CD4-positive, alpha-beta T cell treated with Interleukin-17A for 4 hours (primary cell): ENCODE measurements around the gene PPP1R3C.

Source experiments
- DNase-seq: peaks from one replicate; pipeline ENCODE4 v3.0.0-alpha.2; 2020; ENCODE audit warnings: mixed read lengths

PPP1R3C gene

DNA sequence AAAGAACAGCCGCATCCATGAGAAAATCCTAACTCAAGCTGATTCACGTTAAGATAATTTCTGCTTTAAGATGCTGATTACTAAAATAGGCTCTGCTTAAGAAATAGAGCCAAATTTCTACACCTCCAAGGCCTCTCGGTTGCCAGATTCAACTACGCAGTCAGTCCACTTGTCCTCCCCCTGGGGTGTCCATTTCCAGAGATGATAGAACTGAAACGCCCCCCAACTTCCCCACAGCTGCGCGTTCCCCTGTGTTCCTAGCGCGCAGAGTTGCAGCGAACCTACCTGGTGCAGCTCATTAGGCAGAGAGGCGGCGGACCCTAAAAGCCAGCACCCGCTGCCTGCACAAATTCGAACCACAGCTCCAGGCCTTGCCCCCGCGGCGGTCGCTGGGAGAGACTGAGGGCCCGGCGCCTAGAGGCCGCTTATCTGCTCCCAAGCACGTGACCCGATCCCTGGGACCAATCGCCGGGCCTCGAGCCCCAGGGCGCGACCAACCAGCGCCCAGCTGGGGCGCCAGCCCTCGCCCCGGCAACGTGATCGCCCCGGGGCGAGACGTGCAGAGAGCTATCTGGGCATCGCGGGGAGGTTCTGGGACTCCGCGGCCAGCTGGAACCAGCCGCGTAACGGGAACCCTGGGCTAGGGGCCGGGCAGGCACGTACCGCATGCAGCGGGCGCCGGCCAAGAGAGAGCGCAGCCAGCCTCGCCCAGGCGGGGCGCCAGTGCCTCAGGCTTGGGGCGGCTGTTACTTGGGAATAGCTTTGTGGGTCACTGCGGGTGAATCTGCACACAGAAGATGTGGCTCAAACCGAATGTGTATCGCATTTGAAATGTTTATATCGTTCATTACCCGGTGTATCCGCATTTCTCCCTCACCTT, at the start of gene PPP1R3C:
PPP1R3C (minus strand) TSS at position 401 of the 880 bp plus-strand sequence; CDS start at position 299, 102 bp downstream.
- peak; percentile 27 for DNase-seq

DNA sequence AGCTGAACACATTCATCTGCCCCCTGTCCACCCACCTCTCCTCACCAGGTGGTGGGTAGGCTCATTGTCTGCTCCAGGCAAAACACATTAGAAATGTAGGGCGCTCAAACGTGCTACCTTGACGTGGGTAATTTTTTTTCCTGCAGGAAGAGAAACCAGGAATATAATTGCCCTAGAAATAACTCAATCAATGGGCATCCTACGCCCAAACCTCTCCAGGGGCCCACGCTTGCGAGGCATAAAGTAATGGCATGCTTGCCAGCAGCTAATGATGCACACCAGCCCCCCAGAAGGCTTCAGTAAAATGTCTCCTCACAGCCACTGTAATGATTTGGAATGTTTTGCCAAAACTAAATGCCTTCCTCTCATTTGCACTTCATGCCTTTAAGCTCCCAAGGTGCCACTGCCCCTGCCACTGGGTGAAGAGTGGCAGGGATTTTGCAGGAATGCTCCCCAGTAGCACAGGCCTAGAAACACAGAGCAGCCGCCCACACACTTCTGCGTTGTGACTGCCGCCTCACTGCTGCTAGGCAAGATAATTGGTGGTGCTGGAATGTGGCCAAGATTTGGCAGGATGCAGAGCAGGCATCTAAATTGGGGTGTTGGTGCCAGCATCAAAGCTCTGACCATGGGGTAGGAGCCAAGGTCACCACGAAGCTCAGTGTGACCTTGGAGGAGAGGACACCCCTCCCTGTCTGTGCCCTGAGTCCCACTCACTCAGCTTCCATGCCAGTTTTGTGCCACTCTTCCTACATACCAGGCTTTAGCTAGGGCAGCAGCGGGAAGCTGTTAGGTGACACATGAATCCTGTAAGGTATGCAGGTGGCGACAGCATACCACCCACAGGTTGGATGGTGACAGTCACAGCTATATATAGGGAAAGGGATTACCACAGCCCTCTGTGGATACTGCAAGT, 48.7 kb upstream of the PPP1R3C start:
- DNase-seq = no peak

DNA sequence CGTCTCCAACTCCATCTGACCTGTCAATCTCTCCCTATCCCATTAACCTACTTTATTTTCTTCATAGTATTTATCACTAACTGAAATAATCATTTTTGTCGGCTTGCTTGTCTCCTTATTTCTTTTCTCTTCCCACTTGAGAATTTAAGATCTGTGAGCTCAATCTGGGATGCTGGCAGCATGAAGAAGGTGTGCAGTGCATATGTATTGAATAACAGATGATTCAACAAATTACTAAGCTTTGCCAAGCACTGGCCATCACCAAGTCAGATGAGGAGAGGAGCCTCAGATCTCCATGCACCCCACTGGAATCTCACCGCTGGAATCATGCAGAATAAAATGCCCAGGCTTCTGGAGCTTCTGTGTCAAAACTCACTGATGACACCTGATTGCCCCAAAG, 47.6 kb upstream of the PPP1R3C start:
- DNase-seq = no peak

DNA sequence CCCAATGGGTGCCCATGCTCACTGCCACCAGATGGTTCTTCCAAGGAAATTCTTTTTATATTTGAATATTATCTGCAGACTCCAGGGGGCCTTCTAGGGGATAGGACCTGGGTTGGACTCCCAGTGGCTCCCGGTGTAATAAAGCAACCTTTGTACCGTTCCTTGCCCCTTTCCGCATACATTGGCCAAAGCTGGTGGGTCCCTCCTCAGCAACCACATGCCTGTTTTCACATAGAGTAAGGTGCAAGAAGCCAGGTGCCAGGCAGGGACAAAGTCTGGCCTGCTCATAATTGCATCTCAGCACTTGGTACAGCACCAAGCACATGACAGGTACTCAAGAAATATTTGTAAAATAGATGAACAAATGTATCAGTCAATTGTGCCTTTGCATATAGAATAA, 46.4 kb upstream of the PPP1R3C start:
- DNase-seq = no peak

DNA sequence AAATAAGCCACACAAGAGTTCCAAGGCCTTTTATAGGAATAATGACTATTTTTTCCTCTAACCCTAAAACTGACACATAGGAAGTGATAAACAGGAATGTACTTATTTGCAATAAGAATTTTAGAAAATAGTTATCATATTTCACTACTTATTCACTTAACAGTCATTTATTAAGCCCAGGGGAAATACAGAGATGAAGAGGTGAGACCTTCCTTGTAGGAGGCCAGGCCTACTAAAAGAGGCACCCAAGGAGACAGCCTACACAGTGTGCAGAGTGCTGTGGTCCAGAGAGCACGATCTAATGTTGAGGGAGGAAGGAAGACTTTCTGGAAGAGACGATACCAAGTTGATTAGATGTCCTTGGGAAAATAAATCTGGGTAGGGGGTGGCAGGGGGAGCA, 45.0 kb upstream of the PPP1R3C start:
- no peak for DNase-seq

DNA sequence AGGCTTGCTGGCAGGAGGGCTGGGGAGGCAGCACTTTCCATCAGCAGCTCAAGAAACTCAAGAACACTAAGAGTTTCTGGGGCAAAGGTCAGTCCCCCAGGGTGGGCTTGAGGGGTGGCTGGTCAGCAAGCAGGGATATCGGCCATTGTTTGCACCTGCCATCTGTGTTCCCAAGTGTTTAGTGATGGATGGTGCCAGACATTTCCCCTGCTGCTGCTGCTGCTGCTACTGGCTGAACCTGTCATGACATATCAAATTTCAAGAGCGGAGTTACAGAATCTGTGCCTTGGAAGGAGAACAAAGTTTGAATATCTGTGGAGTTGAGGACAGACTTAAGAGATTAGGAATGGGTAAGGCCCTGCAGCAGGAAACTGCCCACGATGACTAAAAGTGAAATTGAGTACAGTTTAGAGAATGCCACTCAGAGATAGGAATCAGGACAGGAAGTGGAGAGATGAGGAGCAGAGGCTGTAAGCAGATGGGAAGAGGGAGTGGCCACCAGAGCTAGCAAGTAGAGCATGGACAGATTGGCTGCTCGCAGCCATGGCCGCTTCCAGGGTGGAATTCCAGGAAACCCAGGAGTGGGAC, 39.2 kb upstream of the PPP1R3C start:
- DNase-seq = no peak

DNA sequence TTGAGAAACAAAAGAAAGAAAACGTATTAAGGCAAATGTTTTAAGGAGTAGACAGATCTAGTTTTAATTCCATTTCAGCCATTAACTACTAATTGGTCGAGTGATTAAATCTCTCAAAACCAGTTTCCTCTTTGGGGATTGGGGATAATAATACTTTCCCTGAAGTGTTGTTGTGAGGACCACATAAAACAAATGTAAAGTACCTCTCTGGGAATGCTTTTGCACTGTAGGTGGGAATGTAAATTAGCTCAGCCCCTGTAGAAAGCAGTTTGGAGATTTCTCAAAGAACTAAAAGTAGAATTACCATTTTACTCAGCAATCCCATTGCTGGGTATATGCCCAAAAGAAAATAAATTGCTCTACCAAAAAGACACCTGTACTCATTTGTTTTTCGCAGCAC, 36.0 kb upstream of the PPP1R3C start:
- no peak for DNase-seq

DNA sequence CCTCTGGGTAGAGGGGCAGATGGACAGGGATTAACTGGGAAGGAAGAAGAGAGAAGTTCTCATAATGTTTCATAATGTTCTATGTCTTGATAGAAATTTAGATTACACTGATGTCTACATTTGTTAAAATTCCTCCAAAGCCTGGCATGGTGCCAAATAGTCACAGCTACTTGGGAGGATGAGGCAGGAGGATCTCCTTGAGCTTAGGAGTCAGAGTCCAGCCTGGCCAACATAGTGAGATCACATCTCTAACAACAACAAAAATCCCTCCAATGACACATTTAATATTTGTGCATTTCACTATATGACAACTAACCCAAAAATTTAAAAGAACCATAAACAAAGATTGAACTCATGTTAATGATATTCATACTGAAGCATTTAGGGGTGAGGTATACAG, 33.0 kb upstream of the PPP1R3C start:
- no peak for DNase-seq

DNA sequence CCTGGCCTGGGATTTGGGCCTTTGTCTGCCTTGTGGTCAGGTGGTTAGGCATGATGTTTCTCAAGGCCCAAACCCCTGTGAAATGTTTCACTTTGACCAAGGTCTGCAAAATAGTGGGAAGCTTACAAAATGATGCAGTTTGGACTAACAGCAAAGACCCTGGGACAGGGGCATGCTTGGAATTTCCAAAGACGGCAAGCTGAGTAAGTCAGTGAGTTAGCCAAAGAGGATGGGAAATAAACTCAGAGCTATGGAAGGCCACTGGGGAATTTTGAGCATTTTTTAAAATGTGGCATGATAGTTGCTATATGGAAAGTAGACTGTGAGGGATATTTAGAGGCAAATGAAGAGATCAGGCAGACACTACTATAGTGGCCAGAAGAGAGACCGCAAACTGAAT, 31.6 kb upstream of the PPP1R3C start:
- DNase-seq = no peak

DNA sequence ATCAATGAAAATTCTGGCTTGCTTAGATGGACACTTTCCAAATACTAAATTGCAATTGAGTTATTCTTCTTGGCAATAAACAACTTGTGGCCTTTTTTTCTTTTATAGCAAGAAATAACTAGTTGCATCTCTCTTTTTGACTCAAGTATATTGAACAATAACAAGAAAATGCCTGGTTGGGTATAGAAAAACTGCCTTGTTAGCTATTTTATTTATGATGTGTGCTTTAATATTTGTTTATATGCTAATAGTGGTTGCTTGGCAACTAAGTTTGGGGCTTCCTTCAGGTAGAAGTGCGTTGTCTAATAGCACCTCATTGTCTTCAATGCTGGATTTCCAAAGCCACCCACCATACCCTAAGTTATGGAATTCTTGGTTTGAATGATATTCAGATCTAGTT, 30.1 kb upstream of the PPP1R3C start:
- DNase-seq = no peak

DNA sequence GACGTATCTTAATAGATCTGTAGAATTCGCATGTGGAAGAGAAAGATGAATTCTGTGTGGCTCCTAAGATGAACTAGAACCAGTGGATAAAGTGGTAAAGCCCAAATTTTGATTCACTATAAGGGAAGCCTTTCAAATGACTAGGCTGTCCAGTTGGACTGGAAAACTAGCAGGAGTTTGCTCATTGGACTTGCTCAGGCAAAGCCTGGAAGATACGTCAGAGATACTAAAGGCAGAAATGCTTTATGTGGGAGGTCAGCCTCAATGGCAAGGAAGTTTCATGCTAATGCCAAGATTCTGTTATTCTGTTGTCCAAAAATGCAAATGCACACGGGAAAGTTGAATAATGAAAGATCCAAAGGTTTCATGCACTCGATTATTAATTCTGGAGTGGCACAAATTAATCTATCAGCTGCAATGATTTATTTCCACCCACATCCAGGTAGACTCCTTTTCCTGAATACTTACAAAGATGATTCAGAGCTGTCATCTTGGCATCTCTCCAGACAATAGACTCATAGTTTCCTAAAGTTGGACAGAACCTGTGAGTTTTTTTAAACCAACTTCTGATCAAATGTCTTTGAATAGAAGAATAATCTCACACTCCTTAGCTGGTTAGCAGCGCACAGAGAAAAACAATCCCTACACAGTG, 20.5 kb upstream of the PPP1R3C start:
- DNase-seq = no peak

DNA sequence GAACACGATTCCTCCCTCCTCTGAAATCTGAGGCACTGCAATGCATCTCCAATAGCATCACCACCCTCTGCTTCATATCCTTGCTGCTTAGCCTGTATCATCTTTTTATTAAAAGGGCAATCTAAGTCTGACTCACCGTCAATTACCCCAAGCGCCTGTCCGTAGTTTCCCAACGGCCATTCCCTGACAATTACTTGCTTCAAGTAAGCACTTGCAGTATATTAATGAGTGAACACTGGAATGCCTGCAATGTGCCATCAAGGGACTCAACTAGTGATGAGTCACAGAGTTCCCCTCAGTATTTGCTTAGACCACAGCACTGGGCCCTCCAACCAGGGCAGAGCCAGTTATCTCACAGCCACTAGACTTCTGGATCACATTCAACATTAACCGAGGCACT, 19.5 kb upstream of the PPP1R3C start:
- DNase-seq = no peak

DNA sequence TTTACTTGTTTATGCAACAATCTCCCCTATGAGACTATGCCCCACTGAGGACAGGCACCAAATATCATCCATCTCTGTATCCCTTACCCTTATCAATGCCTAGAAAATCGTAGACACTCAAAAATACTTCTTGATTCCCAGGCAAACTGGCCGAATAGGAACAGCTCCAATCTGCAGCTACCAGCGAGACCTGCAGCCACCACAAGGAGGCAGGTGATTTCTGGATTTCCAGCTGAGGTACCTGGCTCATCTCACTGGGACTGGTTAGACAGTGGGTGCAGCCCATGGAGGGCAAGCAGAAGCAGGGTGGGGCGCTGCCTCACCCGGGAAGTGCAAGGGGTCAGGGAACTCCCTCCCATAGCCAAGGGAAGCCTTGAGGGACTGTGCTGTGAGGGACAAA, 10.8 kb upstream of the PPP1R3C start:
- no peak for DNase-seq

DNA sequence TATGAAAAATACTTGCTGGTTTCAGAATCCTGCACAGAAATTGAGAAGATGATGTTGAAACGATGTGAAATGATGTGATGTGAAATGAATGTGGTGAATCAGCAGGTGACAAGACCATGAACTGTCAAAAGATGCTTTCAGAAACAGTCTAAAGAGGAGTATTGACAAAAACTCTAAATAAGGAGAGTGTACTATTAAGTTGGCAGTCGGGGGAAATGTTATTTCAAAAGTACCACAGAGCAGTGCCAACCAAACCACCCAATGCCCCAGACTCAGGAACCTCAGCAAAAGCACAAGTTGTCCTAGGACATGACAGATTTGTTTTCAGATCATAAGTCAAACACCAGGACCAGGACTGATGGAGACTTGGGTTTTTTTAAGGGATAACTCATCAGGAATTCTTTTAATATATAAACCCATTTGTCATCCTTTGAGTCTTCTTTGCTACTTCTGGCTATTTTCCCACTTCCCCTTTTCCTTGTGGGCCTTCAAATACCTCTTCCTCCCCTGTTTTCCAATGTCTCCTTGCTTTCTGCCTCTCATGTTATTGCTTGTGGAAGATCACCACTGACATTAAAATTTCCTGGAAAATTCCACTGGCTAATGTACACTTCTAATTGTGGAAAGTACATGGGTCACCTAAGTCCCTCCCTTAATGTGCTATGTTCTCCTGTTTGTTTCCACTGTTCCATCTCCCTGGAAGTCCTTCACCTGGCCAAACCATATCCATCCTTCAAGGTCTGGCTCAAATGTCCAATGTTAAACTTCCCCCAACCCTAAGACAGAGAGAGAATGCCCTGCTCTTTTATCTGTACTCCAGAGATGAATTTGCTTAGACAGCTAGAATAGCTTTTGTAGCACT, 10.2 kb upstream of the PPP1R3C start:
- no peak for DNase-seq

DNA sequence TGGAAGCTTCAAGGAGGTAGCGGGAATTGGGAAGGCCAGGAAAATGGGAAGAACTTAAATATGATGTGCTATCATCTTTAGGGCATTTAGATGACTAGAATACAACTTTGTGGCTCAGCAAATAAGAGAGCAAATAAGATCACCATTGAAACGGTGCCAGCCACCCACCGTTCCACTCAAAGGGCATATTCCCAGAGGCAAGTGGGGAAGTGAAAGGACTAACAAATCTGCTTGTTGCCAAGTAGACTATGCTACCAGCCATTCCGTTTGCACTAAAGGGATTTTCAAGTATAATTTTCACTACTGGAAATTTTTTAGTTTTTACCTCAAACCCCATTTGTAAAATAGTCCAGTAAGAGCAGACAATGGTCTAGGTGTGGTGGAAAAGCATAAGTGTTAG, 4.0 kb upstream of the PPP1R3C start:
- no peak for DNase-seq

DNA sequence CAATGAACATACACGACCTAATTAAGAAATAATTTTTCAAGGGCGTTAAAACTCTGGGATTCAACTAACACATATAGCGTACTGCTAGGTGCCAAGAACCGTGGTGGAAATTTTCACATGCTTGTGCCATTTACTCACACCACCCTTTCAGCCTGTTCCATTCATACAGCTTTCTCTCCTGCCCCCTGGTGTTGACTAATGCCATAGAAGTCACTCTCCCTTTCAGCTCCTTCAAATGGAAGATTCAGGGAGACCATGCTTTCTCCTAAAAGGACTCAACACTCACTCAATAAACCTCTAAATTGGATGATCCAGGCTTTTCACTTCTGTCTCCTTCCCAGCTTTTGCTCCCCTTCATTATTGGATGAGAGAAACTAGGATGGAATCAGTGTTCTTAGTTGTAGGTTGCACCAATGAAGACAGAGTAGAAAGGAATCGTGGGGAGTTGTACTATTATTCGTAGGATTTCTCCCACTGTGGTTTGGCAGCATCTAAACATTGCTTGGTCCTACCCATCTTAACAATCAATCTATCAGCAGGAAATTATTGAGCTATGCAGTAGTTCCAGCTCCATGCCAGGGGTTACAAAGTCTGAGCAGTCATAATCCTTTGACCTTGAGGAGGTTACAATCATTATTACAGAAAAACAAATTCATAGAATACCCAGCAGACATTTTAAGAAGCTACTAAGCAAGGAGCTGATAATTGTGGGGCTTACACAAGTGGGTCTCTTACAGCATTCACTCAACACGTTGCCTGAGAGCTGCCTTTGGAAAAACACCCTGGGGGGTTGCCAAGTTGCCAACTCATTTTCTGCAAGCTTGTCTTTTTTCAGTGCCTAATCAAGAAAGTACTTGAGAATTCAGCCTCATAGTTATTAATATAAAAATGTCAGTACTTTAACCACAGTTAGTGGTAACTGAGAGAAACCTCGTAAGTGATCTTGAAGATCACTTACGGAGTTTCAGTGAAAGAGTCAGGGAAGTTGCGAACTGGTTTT, 2.8 kb upstream of the PPP1R3C start:
- peak; percentile 54 for DNase-seq

DNA sequence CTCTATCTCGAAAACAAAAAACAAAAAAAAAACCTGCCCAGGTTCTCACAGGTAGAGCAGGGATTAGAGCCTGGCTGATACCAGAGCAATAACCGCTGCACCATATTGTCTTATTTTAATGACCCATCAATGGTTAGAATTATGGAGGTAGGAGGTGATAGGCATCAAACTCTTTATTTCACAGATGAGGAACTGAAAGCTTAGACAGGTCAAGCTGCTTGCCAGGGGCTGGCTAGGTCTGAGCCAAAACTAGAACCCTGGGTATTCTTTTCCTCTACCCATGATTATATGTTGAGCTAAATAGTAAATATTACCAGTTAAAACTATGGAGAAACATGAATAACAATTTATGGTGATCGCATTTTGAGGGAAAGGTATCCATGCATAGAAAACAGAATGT, 2.0 kb upstream of the PPP1R3C start:
- no peak for DNase-seq

DNA sequence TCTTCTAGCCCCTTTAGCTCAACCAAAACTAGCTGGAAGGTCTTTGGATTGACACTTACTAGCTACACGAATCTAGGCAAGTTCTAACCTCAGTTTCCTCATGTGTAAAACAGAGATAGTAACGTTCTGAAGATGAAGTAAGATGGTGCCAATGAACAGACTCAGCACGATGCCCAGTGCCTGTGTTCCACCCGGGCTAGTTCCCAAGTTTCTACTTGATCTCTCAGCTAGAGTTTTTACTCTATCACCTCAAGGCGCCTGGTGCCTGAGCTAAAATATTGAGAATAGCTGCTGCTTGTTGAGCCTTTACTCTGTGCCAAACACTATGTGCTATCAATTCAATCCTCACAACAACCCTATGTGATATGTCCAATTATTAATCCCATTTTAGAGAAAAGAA, 1.4 kb upstream of the PPP1R3C start:
- DNase-seq = no peak

DNA sequence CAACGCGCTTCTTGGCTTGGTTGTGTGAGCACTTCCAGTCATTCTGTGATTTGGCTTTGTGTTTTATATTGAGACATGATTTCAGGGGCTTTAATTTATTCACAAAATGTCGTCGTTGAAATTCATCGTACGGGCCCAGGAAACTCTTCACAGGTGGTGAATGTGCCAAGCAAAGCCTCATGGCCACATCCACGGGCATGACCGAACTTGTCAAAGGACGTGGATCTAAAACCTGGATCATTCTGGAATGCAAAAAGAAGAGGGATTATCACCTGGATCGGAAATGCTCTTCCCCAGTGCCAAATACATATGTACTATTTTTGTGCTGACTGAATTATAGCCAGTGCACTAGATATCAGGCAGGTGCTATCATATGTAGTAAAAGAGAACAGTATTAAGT, 2.2 kb downstream of the PPP1R3C start:
- no peak for DNase-seq

DNA sequence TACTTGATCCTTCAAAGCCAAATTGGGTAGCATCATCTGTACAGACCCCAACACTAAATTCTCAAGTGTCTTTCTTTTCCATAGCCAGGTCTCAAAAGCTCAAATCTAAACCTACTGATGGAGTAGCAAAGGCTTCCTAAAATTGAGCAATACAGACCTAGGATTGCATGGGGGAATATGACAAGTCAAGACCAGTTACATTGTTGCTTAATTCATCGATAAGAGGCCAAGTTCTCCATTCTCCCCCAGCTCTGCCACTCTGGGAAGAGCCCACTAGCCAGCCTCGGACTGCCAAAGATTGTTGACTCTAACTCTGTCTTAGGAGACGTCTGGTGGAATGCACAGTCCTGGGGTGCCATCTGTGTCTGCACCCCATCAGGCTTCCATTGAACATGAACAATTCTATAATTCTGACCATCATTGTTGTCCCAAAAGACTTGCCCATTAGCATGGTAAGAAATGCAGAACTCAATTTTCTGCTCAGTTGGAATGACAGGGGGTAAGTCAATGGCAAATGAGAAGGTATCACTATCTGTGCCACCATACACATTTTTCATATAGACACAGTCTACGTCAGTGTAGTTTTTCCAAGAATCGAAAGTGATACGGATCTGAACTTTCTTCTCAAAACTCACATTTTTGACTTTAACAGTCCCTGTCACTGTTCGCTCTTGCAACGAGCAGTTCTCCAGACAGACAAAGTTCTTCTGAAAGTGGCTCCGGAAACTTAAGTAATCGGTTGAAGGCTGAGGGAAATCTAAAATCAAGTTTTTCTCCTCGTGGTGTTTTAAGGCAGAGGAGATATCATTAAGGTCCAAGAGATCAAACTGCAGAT, 2.9 kb downstream of the PPP1R3C start:
- no peak for DNase-seq
